Measurements from ENCODE around the gene GRIK2.
A peak's percentile ranks its signal among the peaks of the same experiment; 100 is the strongest.

Gene GRIK2

DNA sequence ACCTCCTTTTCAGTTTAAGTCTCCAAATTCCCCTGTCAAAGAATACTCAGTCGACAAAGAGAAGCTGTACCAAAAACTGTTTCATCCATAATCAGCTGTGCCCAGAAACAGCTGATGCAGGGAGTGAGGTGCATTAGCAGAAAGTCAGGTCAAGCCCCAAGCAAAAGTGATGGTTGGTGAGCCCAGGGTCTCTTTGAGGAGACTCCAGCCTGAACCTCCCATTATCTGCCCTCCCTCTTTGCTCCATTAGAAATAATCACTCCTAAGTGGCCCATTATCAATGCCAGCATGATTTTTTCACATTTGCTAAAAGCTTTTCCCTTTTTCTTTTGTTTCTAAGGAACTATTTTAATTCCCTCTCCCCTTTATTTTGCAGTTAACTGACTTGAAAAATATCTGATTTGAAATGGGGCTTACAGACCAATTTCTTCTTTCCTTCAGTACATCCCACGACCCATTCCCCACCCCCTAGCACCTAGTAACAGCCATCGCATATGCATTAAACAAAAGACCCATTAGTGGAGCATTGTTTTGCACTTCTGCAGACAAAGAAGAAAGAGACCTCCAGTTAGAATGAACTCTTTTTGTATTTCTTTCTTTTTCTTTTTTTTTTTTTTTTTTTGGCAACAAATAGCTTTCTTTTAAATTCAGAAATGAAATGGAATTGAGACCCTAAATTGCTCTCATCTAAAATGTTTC, 257.0 kb downstream of the GRIK2 start:
- TF ChIP-seq, protein P1, sequence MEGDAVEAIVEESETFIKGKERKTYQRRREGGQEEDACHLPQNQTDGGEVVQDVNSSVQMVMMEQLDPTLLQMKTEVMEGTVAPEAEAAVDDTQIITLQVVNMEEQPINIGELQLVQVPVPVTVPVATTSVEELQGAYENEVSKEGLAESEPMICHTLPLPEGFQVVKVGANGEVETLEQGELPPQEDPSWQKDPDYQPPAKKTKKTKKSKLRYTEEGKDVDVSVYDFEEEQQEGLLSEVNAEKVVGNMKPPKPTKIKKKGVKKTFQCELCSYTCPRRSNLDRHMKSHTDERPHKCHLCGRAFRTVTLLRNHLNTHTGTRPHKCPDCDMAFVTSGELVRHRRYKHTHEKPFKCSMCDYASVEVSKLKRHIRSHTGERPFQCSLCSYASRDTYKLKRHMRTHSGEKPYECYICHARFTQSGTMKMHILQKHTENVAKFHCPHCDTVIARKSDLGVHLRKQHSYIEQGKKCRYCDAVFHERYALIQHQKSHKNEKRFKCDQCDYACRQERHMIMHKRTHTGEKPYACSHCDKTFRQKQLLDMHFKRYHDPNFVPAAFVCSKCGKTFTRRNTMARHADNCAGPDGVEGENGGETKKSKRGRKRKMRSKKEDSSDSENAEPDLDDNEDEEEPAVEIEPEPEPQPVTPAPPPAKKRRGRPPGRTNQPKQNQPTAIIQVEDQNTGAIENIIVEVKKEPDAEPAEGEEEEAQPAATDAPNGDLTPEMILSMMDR (IDR thresholded peaks at IDR 0.05; ENCODE audit: low read length, missing control alignments): no peak
- H3K4me3 ChIP-seq (replicated peaks; ENCODE audit: low read depth, low read length): no peak overlapping the region
- DNase-seq (ENCODE audit: low read depth): no peak

- TF ChIP-seq, protein P1 (IDR thresholded peaks at IDR 0.05; ENCODE audit: low read length, missing control alignments): no peak
- DNase-seq (ENCODE audit: low read depth): no peak
- no peak overlapping the region for H3K4me3 ChIP-seq (replicated peaks; ENCODE audit: low read depth, low read length)
These were observed 258.6 kb downstream of the GRIK2 start for GRCh38 chr6:101652079-101652478.

- DNase-seq (ENCODE audit: low read depth): no peak
- TF ChIP-seq, protein P1 (IDR thresholded peaks at IDR 0.05; ENCODE audit: low read length, missing control alignments): no peak
These were observed 261.6 kb downstream of the GRIK2 start for GRCh38 chr6:101655109-101655508.

GRCh38 chr6:101662111-101662897, 268.8 kb downstream of the GRIK2 start:
- TF ChIP-seq, protein P1 (IDR thresholded peaks at IDR 0.05; ENCODE audit: low read length, missing control alignments): no peak
- no peak overlapping the region for H3K4me3 ChIP-seq (replicated peaks; ENCODE audit: low read depth, low read length)
- no peak for DNase-seq (ENCODE audit: low read depth)

More at GRCh38 chr6:101655109-101655508, 261.6 kb downstream of the GRIK2 start:
- no peak overlapping the region for H3K4me3 ChIP-seq (replicated peaks; ENCODE audit: low read depth, low read length)

GRCh38 chr6:101663100-101663499, 269.6 kb downstream of the GRIK2 start:
- TF ChIP-seq, protein P1 (IDR thresholded peaks at IDR 0.05; ENCODE audit: low read length, missing control alignments): no peak
- no peak for DNase-seq (ENCODE audit: low read depth)
- H3K4me3 ChIP-seq (replicated peaks; ENCODE audit: low read depth, low read length): no peak overlapping the region

GRCh38 chr6:101666256-101666655, 272.7 kb downstream of the GRIK2 start:
- no peak overlapping the region for H3K4me3 ChIP-seq (replicated peaks; ENCODE audit: low read depth, low read length)
- DNase-seq (ENCODE audit: low read depth): peak; percentile 45
- TF ChIP-seq, protein P1 (IDR thresholded peaks at IDR 0.05; ENCODE audit: low read length, missing control alignments): no peak

Measured in fibroblast of pulmonary artery (primary cell).